Measurements from ENCODE around the gene SUCO.

DNA sequence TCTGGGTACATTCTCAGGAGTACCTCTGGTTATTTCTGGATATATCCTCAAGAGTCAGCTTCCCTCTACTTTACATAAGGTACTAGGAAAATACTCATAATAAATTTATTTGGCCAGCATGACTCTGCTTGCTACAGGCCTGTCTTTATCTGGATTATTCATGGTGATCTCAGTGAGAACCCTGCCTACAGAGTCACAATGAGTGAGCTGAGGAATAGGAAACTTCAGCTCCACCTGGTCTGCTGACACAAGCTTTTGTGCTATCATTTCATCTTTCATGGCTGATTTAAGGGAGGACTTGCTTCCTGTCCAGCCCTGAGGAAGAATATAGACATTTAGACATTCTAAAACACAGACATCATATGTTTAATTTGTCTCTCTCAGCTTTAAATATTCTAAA lies 19.5 kb upstream of the SUCO start:
- TF ChIP-seq POLR2A (IDR thresholded peaks at IDR 0.05; ENCODE audit: borderline replicate concordance, extremely low read depth, insufficient read depth, insufficient read length) (no peak), JUND (IDR thresholded peaks at IDR 0.05) (no peak), EZH2phosphoT487 (IDR thresholded peaks at IDR 0.05; ENCODE audit: borderline replicate concordance) (no peak), POLR2AphosphoS5 (IDR thresholded peaks at IDR 0.05; ENCODE audit: low read depth, low read length) (no peak), ELF1 (IDR thresholded peaks at IDR 0.05; ENCODE audit: borderline replicate concordance, low read depth) (no peak), RAD21 (IDR thresholded peaks at IDR 0.05; ENCODE audit: low read depth) (no peak), EZH2 (IDR thresholded peaks at IDR 0.05) (no peak), SIN3A (IDR thresholded peaks at IDR 0.05; ENCODE audit: low read depth) (no peak), YY1 (IDR thresholded peaks at IDR 0.05; ENCODE audit: extremely low read depth, insufficient replicate concordance, low read depth, low read length) (no peak)
- TF ChIP-seq, protein P1, sequence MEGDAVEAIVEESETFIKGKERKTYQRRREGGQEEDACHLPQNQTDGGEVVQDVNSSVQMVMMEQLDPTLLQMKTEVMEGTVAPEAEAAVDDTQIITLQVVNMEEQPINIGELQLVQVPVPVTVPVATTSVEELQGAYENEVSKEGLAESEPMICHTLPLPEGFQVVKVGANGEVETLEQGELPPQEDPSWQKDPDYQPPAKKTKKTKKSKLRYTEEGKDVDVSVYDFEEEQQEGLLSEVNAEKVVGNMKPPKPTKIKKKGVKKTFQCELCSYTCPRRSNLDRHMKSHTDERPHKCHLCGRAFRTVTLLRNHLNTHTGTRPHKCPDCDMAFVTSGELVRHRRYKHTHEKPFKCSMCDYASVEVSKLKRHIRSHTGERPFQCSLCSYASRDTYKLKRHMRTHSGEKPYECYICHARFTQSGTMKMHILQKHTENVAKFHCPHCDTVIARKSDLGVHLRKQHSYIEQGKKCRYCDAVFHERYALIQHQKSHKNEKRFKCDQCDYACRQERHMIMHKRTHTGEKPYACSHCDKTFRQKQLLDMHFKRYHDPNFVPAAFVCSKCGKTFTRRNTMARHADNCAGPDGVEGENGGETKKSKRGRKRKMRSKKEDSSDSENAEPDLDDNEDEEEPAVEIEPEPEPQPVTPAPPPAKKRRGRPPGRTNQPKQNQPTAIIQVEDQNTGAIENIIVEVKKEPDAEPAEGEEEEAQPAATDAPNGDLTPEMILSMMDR (IDR thresholded peaks at IDR 0.05 in 2 of 3, conservative IDR thresholded peaks at IDR 0.05 in 1 of 3; ENCODE audit: borderline replicate concordance in 1 of 3, insufficient read depth in 1 of 3, low read depth in 2 of 3, low read length in 2 of 3): no peak
- TF ChIP-seq, protein P2, sequence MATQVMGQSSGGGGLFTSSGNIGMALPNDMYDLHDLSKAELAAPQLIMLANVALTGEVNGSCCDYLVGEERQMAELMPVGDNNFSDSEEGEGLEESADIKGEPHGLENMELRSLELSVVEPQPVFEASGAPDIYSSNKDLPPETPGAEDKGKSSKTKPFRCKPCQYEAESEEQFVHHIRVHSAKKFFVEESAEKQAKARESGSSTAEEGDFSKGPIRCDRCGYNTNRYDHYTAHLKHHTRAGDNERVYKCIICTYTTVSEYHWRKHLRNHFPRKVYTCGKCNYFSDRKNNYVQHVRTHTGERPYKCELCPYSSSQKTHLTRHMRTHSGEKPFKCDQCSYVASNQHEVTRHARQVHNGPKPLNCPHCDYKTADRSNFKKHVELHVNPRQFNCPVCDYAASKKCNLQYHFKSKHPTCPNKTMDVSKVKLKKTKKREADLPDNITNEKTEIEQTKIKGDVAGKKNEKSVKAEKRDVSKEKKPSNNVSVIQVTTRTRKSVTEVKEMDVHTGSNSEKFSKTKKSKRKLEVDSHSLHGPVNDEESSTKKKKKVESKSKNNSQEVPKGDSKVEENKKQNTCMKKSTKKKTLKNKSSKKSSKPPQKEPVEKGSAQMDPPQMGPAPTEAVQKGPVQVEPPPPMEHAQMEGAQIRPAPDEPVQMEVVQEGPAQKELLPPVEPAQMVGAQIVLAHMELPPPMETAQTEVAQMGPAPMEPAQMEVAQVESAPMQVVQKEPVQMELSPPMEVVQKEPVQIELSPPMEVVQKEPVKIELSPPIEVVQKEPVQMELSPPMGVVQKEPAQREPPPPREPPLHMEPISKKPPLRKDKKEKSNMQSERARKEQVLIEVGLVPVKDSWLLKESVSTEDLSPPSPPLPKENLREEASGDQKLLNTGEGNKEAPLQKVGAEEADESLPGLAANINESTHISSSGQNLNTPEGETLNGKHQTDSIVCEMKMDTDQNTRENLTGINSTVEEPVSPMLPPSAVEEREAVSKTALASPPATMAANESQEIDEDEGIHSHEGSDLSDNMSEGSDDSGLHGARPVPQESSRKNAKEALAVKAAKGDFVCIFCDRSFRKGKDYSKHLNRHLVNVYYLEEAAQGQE (IDR thresholded peaks at IDR 0.05; ENCODE audit: low read depth): no peak
- TF ChIP-seq, protein P3, sequence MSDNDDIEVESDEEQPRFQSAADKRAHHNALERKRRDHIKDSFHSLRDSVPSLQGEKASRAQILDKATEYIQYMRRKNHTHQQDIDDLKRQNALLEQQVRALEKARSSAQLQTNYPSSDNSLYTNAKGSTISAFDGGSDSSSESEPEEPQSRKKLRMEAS (IDR thresholded peaks at IDR 0.05): no peak
- TF ChIP-seq, protein P4, sequence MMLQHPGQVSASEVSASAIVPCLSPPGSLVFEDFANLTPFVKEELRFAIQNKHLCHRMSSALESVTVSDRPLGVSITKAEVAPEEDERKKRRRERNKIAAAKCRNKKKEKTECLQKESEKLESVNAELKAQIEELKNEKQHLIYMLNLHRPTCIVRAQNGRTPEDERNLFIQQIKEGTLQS (IDR thresholded peaks at IDR 0.05): no peak

Measured in HCT116 (cell line).